ENCODE data around the gene TLK1.

DNA sequence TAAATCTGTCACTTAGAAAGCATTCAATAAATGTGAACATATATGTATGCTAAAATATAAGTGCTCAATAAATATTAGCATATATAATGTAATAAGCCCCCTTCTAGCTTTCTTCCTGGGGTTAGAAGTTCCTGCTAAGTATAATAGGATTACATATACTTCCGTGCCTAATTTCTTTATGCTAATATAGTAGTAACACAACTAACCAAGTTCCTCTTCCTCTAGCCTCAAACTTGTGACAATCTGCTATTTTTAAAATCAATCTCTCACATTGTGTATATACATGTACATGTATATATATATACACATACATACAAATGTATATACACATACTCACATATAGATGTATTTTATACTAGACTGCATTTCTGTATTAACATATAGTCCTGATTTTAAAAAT, 32.2 kb downstream of the TLK1 start:
- TF ChIP-seq, protein P1, sequence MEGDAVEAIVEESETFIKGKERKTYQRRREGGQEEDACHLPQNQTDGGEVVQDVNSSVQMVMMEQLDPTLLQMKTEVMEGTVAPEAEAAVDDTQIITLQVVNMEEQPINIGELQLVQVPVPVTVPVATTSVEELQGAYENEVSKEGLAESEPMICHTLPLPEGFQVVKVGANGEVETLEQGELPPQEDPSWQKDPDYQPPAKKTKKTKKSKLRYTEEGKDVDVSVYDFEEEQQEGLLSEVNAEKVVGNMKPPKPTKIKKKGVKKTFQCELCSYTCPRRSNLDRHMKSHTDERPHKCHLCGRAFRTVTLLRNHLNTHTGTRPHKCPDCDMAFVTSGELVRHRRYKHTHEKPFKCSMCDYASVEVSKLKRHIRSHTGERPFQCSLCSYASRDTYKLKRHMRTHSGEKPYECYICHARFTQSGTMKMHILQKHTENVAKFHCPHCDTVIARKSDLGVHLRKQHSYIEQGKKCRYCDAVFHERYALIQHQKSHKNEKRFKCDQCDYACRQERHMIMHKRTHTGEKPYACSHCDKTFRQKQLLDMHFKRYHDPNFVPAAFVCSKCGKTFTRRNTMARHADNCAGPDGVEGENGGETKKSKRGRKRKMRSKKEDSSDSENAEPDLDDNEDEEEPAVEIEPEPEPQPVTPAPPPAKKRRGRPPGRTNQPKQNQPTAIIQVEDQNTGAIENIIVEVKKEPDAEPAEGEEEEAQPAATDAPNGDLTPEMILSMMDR (conservative IDR thresholded peaks at IDR 0.05; ENCODE audit: low read depth, low read length), result no peak
- no peak for TF ChIP-seq EZH2 (IDR thresholded peaks at IDR 0.05; ENCODE audit: borderline replicate concordance, low read depth, low read length, poor library complexity, severe bottlenecking)
